Urothelium cell line (cell line): ENCODE data around the gene LIN54.
"Not testable (repeated sequence)": the region's sequence is repeated elsewhere in the genome, so short reads cannot be mapped to it uniquely, and the experiment has no call there.

ENCODE experiments used
- DNase-seq: peaks from one replicate; pipeline ENCODE4 v3.0.0; 2011; ENCODE audit warnings: low spot score, mixed read lengths
- FAIRE-seq: peaks from 2 replicates; lab custom pipeline; 2011; peaks lifted over from hg19 to GRCh38; lab: Jason Lieb, UNC

LIN54 gene

GRCh38 chr4:83012687-83013419 lies 2.2 kb upstream of the LIN54 start:
- peak; percentile 98 for DNase-seq
- FAIRE-seq = peak; percentile 30

GRCh38 chr4:83012200-83012686 lies 1.6 kb upstream of the LIN54 start:
- FAIRE-seq (no peak), DNase-seq (peak; percentile 43)

- DNase-seq (no peak), FAIRE-seq (no peak)
Measured at GRCh38 chr4:83011689-83012199, 1.1 kb upstream of the LIN54 start.

DNA sequence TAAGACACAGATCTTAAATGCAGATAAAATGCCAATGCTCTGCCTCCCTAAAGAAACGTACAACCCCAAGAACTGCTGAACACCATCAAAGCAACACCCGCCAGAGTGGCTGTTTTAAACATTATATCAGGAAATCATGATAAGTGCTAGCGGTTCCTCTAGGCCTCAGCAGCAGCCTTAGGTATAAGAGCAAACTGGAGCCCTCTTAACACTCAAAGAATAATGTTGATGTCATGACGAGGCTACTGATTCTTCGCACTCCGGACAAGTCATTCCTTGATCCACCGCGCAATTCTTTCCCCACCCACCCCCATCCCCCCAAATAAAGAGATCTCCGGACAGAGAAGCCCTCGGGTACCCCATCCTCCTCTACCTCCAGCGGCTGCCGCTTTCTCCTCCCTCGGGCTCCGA lies 507 bp downstream of the LIN54 start:
- no peak for FAIRE-seq
- no peak for DNase-seq

DNA sequence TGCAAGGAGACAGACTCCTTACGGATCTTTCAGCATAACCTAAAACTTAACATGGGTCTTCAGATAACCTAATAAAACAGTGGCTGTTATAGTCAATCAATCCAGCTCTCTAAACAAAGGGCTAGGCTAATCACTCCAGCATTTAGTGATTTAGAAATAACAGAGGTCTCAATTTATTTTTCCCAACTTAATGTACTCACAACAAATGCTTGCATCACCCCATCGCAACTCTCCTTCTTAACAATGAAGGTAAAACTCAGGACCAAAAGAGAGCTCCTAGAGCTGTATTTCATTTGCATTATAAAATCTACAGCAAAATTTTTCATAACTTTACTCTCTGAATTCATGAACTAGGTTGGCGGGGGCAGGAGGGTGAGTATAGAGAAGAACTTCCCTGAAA lies 1.1 kb downstream of the LIN54 start:
- FAIRE-seq (no peak), DNase-seq (no peak)

DNA sequence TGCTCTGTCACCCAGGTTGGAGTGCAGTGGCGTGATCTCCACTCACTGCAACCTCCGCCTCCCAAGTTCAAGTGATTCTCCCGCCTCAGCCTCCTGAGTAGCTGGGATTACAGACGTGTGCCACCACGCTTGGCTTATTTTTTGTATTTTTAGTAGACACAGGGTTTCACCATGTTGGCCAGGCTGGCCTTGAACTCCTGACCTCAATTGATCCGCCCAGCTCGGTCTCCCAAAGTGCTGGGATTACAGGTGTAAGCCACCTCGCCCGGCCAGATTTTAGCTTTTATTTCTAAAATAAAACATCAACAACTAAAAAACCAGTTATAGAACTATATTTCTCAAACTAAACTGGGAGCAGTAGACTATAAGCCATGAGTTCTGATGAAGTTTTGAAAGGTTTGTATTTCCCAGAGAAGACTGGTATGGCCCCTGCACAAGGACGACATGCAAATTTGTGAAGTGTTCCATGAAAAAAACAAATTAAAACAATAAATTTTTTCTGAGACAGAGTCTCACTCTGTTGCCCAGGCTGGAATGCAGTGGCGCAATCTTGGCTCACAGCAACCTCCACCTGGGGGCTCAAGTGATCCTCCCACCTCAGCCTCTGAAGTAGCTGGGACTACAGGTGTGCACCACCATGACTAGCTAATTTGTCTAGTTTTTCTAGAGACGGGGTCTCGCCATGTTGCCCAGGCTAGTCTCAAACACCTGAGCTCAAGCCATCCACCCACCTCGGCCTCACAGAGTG lies 7.4 kb downstream of the LIN54 start:
- FAIRE-seq, DNase-seq: not testable (repeated sequence)

GRCh38 chr4:83002329-83002728 lies 8.3 kb downstream of the LIN54 start:
- DNase-seq (no peak), FAIRE-seq (no peak)

GRCh38 chr4:82998898-82999297 lies 11.7 kb downstream of the LIN54 start:
- FAIRE-seq = no peak
- no peak for DNase-seq

- FAIRE-seq = no peak
Measured at GRCh38 chr4:82994834-82995233, 15.8 kb downstream of the LIN54 start.

DNA sequence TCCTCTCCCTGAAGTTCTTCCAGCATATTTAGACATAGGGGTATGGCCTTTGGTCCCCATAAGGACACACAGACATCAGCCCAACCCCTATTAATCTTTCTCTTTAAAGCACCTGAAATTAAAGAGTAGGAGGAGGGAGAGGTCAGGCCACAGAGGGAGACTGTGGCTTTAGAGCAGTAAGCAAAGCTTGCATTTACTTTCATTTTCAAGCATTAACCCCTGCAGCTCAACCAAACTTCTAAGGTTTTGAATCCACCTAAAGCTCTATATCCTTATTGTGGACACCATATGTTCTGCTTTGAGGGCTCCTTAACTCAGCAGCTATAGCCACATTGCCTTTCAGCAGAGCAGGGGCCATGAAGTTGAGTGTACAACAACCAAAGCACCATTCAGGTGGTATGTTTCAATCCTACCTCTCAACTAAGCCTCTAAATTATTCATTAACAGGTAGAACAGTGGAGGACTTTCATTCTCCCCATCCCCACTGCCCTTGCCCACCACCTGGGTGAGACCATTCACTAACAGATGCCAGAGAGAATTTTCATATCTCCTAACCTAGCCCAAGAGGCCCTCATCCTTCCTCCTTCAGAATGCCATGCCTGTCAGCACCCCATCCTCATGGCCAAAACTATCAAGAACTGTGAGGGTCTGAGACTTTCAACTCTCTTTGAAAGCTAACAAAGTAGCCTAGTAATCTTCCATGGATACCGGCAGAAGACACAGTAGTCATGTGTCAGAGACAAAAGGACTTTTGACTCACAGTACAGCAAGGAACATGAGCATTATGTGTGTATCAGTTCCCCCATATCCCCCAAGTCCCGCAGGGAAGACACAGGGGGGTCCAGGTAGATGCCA lies 20.8 kb downstream of the LIN54 start:
- no peak for FAIRE-seq

More at GRCh38 chr4:82994834-82995233, 15.8 kb downstream of the LIN54 start:
- no peak for DNase-seq

GRCh38 chr4:82988323-82988832 lies 22.2 kb downstream of the LIN54 start:
- FAIRE-seq (no peak), DNase-seq (no peak)

More for the DNA sequence above, 20.8 kb downstream of the LIN54 start:
- DNase-seq = no peak

DNA sequence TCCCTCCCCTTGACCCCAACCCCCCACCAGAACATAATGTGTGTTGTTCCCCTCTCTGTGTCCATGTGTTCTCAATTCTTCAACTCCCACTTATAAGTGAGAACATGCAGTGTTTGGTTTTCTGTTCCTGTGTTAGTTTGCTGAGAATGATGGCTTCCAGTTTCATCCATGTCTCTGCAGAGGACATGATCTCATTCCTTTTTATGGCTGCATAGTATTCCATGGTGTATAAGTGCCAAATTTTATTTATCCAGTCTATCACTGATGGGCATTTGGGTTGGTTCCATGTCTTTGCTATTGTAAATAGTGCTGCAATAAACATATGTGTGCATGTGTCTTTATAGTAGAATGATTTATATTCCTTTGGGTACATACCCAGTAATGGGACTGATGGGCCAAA lies 23.1 kb downstream of the LIN54 start:
- not testable (repeated sequence) for FAIRE-seq, DNase-seq

DNA sequence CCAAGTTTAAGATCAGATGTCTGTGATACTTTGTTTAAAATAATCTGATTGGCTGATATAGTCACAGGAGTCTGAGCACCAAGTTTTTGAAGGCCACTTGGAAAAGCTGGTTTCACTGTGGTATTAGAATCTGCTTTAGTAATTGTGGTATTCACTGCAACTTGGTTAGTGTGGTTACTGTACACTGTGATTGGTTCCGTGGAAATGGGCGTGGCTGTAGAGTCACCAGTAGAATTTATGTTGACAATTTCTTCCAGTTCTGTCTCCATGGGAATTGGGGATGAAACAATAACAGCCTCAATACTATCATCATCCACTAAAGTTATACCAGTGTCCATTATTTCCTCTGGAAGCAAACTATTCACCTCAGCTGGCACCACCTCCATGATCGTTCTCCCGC lies 26.2 kb downstream of the LIN54 start:
- DNase-seq = no peak
- FAIRE-seq = no peak

GRCh38 chr4:82983444-82983843 lies 27.2 kb downstream of the LIN54 start:
- FAIRE-seq = no peak
- DNase-seq = no peak

DNA sequence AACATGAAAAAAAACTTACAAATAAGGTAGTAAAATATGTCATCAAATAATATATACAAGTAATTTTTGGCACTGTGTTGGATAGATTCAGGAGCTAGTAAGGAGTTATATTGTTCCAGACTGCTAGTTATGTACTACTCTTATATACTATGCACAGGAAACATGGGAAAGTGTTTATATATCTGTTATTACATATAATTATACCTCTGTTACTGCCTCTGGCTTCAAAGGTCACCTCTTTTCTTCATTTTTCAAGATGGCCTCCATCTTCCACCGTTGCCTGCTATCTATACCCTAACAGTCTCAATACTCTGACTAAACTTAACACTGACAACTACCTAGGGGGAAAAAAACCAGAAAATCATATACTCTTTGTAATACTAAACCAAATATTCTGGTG lies 29.5 kb downstream of the LIN54 start:
- no peak for FAIRE-seq

GRCh38 chr4:82975792-82976191 lies 34.8 kb downstream of the LIN54 start:
- DNase-seq (no peak), FAIRE-seq (no peak)

More for the DNA sequence above, 29.5 kb downstream of the LIN54 start:
- DNase-seq = no peak

DNA sequence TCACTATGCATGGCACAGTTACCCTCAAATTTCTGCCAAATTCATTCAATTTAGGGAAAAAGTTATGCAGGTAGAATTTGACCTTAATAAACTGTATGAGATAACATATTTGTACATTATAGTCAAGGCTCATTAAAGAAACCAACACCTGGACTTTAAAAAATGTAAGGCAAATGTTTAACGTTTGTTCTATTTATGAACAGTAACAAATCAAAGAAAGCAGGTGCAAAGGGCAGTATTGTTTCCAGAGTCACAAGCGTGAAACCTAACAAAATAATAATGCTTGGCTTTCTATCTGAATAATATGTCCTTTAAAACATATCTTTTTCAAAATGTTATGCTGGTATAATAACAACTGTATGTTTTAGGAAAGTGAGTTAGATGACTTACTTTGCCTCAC lies 41.2 kb downstream of the LIN54 start:
- no peak for DNase-seq

DNA sequence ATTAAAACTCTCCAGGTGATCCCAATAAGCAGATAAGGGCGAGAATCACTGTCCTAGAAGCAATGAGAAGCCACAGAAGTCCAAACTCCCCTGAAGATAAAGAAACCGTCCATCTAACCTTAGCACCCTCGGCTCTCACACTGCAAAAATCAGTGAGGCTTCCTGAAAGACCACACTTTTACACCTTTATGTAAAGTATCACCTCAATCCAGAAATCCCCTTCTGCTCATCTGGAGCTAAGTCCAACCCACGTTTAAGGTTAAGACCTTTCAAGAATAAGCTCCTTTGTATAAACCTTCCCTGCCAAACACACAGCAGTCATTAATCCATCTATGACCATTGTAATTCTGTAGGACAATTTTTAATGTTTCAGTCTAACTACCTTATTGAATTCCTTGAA lies 41.7 kb downstream of the LIN54 start:
- FAIRE-seq (no peak), DNase-seq (no peak)

More for the DNA sequence above, 41.2 kb downstream of the LIN54 start:
- FAIRE-seq = no peak

DNA sequence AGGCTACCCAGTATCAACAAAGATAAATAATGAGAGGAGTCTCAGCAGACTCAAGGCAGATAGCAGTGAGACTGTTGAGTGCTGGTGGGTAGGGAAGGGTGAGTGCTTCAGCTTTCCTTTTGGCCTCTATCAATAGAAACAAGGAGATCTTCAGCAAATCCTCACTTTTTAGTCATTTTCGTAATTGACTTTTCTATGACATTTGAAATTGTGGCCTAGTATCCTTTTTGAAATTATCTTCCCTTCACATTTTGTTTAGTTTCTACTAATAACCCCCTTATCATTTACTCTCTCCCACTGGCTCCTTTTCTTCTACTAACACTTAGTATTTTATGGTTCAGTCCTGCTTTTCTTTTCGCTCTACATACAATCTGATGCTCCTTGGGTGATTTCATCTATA lies 44.9 kb downstream of the LIN54 start:
- DNase-seq (no peak), FAIRE-seq (no peak)

GRCh38 chr4:82957045-82957444 lies 53.6 kb downstream of the LIN54 start:
- DNase-seq = no peak
- no peak for FAIRE-seq

- DNase-seq = no peak
- FAIRE-seq = no peak
Measured at GRCh38 chr4:82954212-82954611, 56.4 kb downstream of the LIN54 start.
